ENCODE data around the gene SLC35F1. TPM values are rescaled to one million over a fixed set of nuclear protein-coding genes. Genes with fewer than 3 reads are reported as not detected.

Gene SLC35F1
- total RNA-seq, 1 experiment from 2014 or later: 4.3 TPM

GRCh38 chr6:117930645-117931044, 23.6 kb downstream of the SLC35F1 start:
- Mint-ChIP-seq H3K9me3 (peaks cover 15 to 21% of the 10 kb centered on the region in 2 experiments), H3K27ac (peak overlapping the region in 1 of 3 experiments; percentile 72; a peak in 3 of 7 replicates), H3K36me3 (ENCODE audit: insufficient read depth in 1 of 3, low read depth in 3 of 3) (peaks cover 6 to 25% (median 9%) of the 10 kb centered on the region in 3 experiments), H3K4me3 (no peak overlapping the region), H3K27me3 (ENCODE audit: low read depth) (peaks cover 3% of the 10 kb centered on the region), H3K4me1 (peaks cover 4% of the 10 kb centered on the region in 2 experiments)
- Histone ChIP-seq H3K9ac (ENCODE audit: extremely low read depth, insufficient read length, low read length) (no peak overlapping the region), H3K27ac (ENCODE audit: insufficient read length, low read depth, low read length) (no peak overlapping the region), H3K9me3 (ENCODE audit: control insufficient read depth, low read depth, low read length) (peaks cover 4% of the 10 kb centered on the region), H3K79me2 (ENCODE audit: insufficient read depth, low read length) (no peaks in the 10 kb centered on the region), H4K8ac (replicated peaks; ENCODE audit: insufficient read length, low read depth, low read length) (no peak overlapping the region), H2BK120ac (ENCODE audit: low read depth, low read length, poor library complexity, severe bottlenecking) (no peak overlapping the region), H2BK20ac (ENCODE audit: low read depth, low read length, poor library complexity, severe bottlenecking) (no peak overlapping the region), H2AFZ (ENCODE audit: low read length) (no peak overlapping the region), H3K18ac (ENCODE audit: insufficient read length, low read depth, low read length) (no peak overlapping the region), H2BK15ac (ENCODE audit: low read depth, low read length) (no peak overlapping the region), H3K79me1 (ENCODE audit: insufficient read depth, low read depth, low read length, poor library complexity, severe bottlenecking) (no peaks in the 10 kb centered on the region), H4K5ac (ENCODE audit: insufficient read length, low read depth, low read length) (no peak overlapping the region), H4K20me1 (ENCODE audit: control insufficient read depth, insufficient read depth, insufficient read length) (no peaks in the 10 kb centered on the region), H2AK5ac (ENCODE audit: insufficient read length, low read length) (no peak overlapping the region), H4K91ac (ENCODE audit: insufficient read length, low read depth, low read length) (no peak overlapping the region), H3T11ph (ENCODE audit: low read length) (no peak overlapping the region), H3K23ac (ENCODE audit: insufficient read length, low read depth, low read length) (no peak overlapping the region), H3K23me2 (ENCODE audit: insufficient read length, low read depth, low read length, poor library complexity, severe bottlenecking) (no peaks in the 10 kb centered on the region), H3K4ac (ENCODE audit: low read depth, low read length) (no peak overlapping the region), H2BK5ac (ENCODE audit: insufficient read length, low read length) (no peak overlapping the region), H3K14ac (ENCODE audit: insufficient read depth, low read length) (no peak overlapping the region), H3K4me2 (ENCODE audit: insufficient read depth, insufficient read length, low read length) (no peak overlapping the region), H3K4me1 (ENCODE audit: insufficient read depth, low read length) (no peaks in the 10 kb centered on the region), H3K27me3 (ENCODE audit: insufficient read depth, low read length) (no peaks in the 10 kb centered on the region), H3K56ac (ENCODE audit: insufficient read length, low read depth, low read length) (no peak overlapping the region), H2BK12ac (ENCODE audit: insufficient read length, low read depth, low read length) (no peak overlapping the region)
- no peak for TF ChIP-seq CTCF (conservative IDR thresholded peaks at IDR 0.05)
- no CpG with 5 or more reads among the region's 3 CpGs for WGBS (ENCODE audit: extremely low coverage, insufficient read length, low lambda C conversion rate)
- DNase-seq: no peak
